Activated CD8-positive, alpha-beta T cell treated with anti-CD3 and anti-CD28 coated beads, Interleukin-2, amount 10 ng/mL, durations not matched to agents 7 days and 5 days (primary cell): ENCODE data around the gene KLF11. TPM values are rescaled to one million over a fixed set of nuclear protein-coding genes. Genes with fewer than 3 reads are reported as not detected.

Experiments
- ATAC-seq: fragments of 150-1000 bp; cut with Tn5 transposase; one replicate; pipeline ENCODE4 v1.10.0; 2021; ENCODE audit warnings: moderate library complexity
- CTCF ChIA-PET: fragments of 350-600 bp; sonication (Branson Sonifier 250); formaldehyde crosslinking; loops from one replicate; lab custom pipeline; 2021; ENCODE audit warnings: antibody characterized with exemption; lab: Charles Lee
- POLR2A ChIA-PET: fragments of 350-600 bp; sonication (Branson Sonifier 250); formaldehyde crosslinking; loops from one replicate; lab custom pipeline; 2021; ENCODE audit warnings: antibody characterized with exemption; lab: Charles Lee
- DNase-seq: peaks from one replicate; pipeline ENCODE4 v3.0.0-alpha.2; 2020
- H3K27ac Mint-ChIP-seq: one replicate; pipeline ENCODE4 v1.8.0; 2021; ENCODE audit warnings: mild to moderate bottlenecking, mixed read lengths
- H3K27me3 Mint-ChIP-seq: one replicate; pipeline ENCODE4 v1.8.0; 2021; ENCODE audit warnings: low read depth, mixed read lengths
- H3K36me3 Mint-ChIP-seq: one replicate; pipeline ENCODE4 v1.8.0; 2021; ENCODE audit warnings: low read depth, mixed read lengths
- H3K4me1 Mint-ChIP-seq: one replicate; pipeline ENCODE4 v1.8.0; 2021; ENCODE audit warnings: low read depth, mixed read lengths
- H3K4me3 Mint-ChIP-seq: one replicate; pipeline ENCODE4 v1.8.0; 2021; ENCODE audit warnings: mild to moderate bottlenecking, mixed read lengths
- H3K9me3 Mint-ChIP-seq: one replicate; pipeline ENCODE4 v1.8.0; 2022; ENCODE audit warnings: mixed read lengths; ENCODE audit not compliant: insufficient read depth
- total RNA-seq, 2 experiments: library from RNA; stranded (reverse); gene quantifications; one replicate each; pipeline ENCODE4 v1.2.3, GENCODE V29; 2021

The KLF11 gene
- total RNA-seq, result 1 to 10 TPM; 6.8 to 9.2 TPM

DNA sequence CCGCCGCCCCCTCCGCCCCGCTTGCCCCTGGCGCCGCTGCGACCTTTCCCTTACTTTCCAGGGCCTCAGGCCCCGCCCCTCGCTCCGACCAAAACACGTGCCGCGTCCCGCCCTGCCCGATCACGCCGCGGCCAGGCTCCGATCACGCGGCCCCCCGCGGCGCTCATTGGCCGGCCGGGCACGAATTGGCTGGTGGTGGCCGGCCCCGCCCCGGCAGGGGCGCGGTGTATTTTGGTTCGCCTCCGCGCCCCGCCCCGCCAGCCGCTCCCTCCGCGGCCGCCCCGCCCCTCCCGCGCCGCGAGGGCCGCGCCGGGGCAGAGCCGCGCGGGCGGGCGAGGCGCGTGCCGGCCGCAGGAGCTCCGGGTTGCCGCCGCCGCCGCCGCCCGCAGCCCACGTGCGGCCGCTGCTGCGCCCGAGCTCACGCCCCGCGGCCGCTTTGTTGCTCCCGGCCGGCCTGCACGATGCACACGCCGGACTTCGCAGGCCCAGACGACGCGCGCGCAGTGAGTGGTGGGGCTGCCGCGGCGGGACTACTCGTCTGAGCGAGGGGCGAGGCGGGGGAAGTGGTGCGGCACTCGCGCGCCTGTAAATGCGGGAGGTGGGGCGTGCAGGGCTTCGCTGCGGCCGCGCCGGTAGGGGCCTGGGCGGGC lies at the start of gene KLF11:
Gene KLF11, plus strand, starts transcription at position 295 of the 650 bp plus-strand sequence. Its CDS starts 167 bp downstream, at position 462.
- ChIA-PET POLR2A (interaction anchor here (1.2 to 4.0 kb wide), 3 partner anchors 12 to 200 kb away, joined by 3 to 17 read pairs (median 6); partner anchors contain the start of gene TAF1B), CTCF (interaction anchor here (1.8 to 9.8 kb wide), 3 partner anchors 16 to 229 kb away, joined by 4 to 205 read pairs (median 80); no protein-coding TSS in a partner anchor)
- ATAC-seq, result peak; percentile 71
- Mint-ChIP-seq H3K27me3 (peaks cover 28% of the 10 kb centered on the region), H3K4me1 (peaks cover 24% of the 10 kb centered on the region), H3K9me3 (no peaks in the 10 kb centered on the region), H3K36me3 (peaks cover 14% of the 10 kb centered on the region), H3K27ac (peak within 1 kb of the TSS; percentile 85), H3K4me3 (peak within 1 kb of the TSS; percentile 72)
- DNase-seq, result peak; percentile 79

DNA sequence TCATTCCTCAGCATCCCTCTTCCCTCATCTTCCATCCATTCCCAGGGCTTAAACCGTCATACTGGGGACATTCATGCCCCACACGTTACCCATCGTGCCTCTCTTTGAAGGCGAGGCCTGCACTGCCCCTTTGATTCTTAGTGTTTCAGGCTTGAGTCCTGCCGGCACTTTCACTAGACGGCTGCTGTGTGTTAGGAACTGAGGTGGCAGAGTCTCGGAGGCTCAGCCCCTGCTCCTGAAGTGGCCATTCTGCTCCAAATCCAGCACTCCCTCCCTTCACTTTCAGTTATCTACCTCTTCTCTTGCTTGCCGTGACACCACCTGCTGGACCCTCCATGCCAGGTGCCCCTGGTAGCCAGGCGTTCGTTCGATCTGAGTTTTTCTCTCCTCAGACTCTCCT lies 48.9 kb upstream of the KLF11 start:
- Mint-ChIP-seq H3K36me3 (no peaks in the 10 kb centered on the region), H3K27ac (no peak overlapping the region), H3K27me3 (no peaks in the 10 kb centered on the region), H3K9me3 (no peaks in the 10 kb centered on the region), H3K4me1 (no peaks in the 10 kb centered on the region), H3K4me3 (no peak overlapping the region)
- POLR2A ChIA-PET, result no interaction called here
- CTCF ChIA-PET, result no interaction called here
- DNase-seq (no peak), ATAC-seq (no peak)

DNA sequence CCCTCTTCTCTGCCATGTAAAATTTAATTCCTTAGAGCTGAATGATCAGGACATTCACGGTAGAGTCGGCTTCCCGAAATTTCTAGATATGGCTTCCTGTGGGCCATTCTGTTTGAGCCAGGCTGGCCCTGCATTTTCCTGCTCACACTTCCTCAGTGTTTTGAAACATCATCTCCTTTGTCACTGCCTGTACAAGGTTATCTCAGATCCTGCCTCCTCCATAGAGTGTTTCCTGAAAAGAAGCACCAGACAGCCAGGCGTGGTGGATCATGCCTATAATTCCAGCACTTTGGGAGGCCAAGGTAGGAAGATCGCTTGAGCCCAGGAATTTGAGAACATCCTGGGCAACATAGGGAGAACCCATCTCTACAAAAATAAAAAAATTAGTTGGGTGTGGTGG lies 48.3 kb upstream of the KLF11 start:
- POLR2A ChIA-PET, result interaction anchor here (1.2 kb wide), 1 partner anchor 10 kb away, joined by 3 read pairs; no protein-coding TSS in a partner anchor

DNA sequence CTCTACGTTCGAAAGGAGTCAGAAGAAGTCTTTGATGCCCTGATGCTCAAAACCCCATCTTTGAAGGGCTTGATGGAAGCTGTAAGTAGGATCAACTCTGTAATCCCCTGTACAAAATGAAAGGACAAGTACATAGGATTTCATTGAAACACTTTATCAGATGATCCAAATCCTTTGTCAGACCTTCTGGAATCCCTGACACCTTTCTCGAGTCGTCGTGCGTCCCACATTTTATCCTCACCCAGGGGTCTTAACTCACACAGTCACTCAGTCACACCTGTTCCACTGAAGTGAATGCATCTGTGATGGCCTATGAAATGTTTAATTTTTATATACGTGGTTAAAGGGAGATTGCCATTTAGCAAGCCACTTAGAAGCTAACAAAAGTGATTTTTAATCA lies 47.0 kb upstream of the KLF11 start:
- Mint-ChIP-seq H3K9me3 (no peaks in the 10 kb centered on the region), H3K27ac (no peak overlapping the region), H3K36me3 (no peaks in the 10 kb centered on the region), H3K27me3 (no peaks in the 10 kb centered on the region), H3K4me1 (no peaks in the 10 kb centered on the region), H3K4me3 (no peak overlapping the region)
- no peak for ATAC-seq
- DNase-seq, result no peak
- ChIA-PET POLR2A (interaction anchor here (1.2 kb wide), 1 partner anchor 12 kb away, joined by 3 read pairs; no protein-coding TSS in a partner anchor), CTCF (interaction anchor here (1.2 to 3.6 kb wide), 3 partner anchors 12 to 183 kb away, joined by 3 to 31 read pairs (median 5); no protein-coding TSS in a partner anchor)

More for the DNA sequence above, 48.3 kb upstream of the KLF11 start:
- Mint-ChIP-seq H3K9me3 (no peaks in the 10 kb centered on the region), H3K36me3 (no peaks in the 10 kb centered on the region), H3K4me3 (no peak overlapping the region), H3K27me3 (no peaks in the 10 kb centered on the region), H3K4me1 (no peaks in the 10 kb centered on the region), H3K27ac (no peak overlapping the region)
- ATAC-seq (no peak), DNase-seq (no peak)
- CTCF ChIA-PET, result interaction anchor here (2.1 to 3.6 kb wide), 2 partner anchors 11 to 181 kb away, joined by 5 to 31 read pairs; no protein-coding TSS in a partner anchor

DNA sequence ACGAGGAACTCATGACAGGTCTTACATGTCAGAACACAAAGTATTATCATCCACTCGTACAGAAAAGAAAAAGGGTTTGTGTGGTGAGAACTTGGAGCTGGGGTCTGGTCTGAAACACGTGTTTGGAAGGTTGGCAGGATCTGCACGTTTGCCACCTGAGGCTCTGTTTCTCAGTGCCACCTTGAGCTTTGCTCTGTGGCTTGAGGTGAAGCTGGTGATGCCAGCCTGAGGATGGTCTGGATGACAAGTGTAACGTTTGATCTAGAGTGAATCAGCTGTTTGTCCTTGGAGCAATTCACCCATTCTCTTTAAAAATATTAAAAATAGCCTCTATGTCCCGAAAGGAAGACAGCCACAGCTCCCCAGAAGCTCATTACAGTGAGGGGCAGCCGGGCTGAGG lies 45.4 kb upstream of the KLF11 start:
- DNase-seq, result no peak
- Mint-ChIP-seq H3K36me3 (no peaks in the 10 kb centered on the region), H3K27ac (no peak overlapping the region), H3K4me3 (no peak overlapping the region), H3K4me1 (no peaks in the 10 kb centered on the region), H3K9me3 (no peaks in the 10 kb centered on the region), H3K27me3 (no peaks in the 10 kb centered on the region)
- POLR2A ChIA-PET, result no interaction called here
- no peak for ATAC-seq
- CTCF ChIA-PET, result interaction anchor here (1.3 to 3.6 kb wide), 2 partner anchors 14 to 184 kb away, joined by 5 to 31 read pairs; no protein-coding TSS in a partner anchor

DNA sequence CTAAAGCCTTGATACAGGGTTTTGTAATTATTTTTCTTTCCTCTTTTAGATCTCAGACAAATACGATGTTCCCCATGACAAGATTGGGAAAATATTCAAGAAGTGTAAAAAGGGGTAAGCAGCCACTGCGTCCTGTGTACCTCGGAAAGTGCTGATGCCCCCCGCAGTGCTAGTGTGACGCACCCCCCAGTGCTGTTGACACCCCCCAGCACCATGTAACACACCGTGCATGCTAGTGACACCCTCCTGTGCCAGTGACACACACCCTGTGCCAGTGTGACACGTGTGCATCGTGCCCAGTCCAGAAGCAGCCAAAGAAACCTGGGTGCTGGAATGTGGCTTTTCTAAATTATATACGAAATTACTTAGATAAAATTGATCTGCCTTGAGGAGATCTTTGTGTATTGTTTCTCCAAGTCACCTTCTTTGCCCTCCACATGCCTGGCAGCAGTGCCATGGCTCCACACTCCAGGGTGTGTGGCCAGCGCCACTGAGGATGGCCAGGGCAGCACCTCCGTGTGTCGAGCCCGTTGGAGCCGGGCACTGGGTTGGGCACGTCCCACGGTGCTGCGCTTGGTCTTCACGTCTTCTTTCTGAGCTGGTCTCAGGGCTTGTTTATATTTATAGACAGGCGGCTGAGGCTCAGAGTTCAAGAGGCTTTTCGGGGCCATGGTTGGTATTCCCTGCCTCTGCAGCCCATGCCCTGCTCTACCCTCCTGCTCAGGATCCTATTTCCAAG lies 44.3 kb upstream of the KLF11 start:
- no peak overlapping the region for H3K27ac Mint-ChIP-seq
- H3K36me3 Mint-ChIP-seq, result no peaks in the 10 kb centered on the region
- ATAC-seq (no peak), DNase-seq (no peak)
- H3K4me1 Mint-ChIP-seq, result no peaks in the 10 kb centered on the region
- H3K9me3 Mint-ChIP-seq, result no peaks in the 10 kb centered on the region
- no peak overlapping the region for H3K4me3 Mint-ChIP-seq
- H3K27me3 Mint-ChIP-seq, result no peaks in the 10 kb centered on the region
- ChIA-PET POLR2A (no interaction called here), CTCF (interaction anchor here (1.7 kb wide), 1 partner anchor 15 kb away, joined by 12 read pairs; no protein-coding TSS in a partner anchor)

DNA sequence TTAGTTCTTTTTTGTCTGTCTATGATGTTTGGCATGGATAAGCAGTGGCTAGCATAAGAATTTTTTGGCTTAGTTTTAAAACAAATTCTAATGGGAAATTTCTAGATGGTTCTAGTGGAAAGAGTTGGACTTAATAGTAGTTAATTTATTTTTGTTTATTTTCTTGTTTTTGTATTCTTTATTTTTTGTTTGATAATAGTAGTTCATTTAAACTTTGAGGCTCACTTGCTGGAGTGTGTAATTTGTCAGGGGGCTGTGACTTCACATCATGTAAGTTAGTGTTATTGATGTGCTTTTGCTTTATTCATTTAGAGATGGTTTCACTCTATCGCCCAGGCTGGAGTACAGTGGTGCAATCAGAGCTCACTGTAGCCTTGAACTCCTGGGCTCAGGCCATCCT lies 43.7 kb upstream of the KLF11 start:
- no peaks in the 10 kb centered on the region for H3K36me3 Mint-ChIP-seq
- H3K9me3 Mint-ChIP-seq, result no peaks in the 10 kb centered on the region
- H3K4me1 Mint-ChIP-seq, result no peaks in the 10 kb centered on the region
- H3K27me3 Mint-ChIP-seq, result no peaks in the 10 kb centered on the region
- POLR2A ChIA-PET, result no interaction called here
- CTCF ChIA-PET, result interaction anchor here (1.7 kb wide), 1 partner anchor 16 kb away, joined by 12 read pairs; no protein-coding TSS in a partner anchor
- DNase-seq (no peak), ATAC-seq (no peak)
- H3K4me3 Mint-ChIP-seq, result no peak overlapping the region
- H3K27ac Mint-ChIP-seq, result no peak overlapping the region

DNA sequence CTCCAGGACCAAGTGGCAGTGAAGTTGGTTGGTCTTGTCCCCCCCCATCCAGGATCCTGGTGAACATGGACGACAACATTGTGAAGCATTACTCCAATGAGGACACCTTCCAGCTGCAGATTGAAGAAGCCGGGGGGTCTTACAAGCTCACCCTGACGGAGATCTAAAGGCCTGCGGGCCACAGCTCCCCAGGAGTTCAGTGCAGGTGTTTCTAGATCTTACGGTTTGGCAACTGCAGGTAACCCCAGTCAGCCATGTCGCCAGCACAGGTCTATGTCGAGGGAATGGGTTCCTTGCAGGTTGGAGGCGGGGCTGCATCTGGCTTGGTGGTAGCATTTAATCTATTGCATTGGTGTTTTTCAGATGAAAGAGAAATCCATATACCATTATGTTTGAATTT lies 42.8 kb upstream of the KLF11 start:
- no peak overlapping the region for H3K27ac Mint-ChIP-seq
- ATAC-seq (no peak), DNase-seq (no peak)
- no peaks in the 10 kb centered on the region for H3K4me1 Mint-ChIP-seq
- POLR2A ChIA-PET, result no interaction called here
- no peaks in the 10 kb centered on the region for H3K9me3 Mint-ChIP-seq
- no peak overlapping the region for H3K4me3 Mint-ChIP-seq
- H3K27me3 Mint-ChIP-seq, result peaks cover 2% of the 10 kb centered on the region
- H3K36me3 Mint-ChIP-seq, result no peaks in the 10 kb centered on the region
- CTCF ChIA-PET, result interaction anchor here (1.7 kb wide), 1 partner anchor 17 kb away, joined by 12 read pairs; no protein-coding TSS in a partner anchor

DNA sequence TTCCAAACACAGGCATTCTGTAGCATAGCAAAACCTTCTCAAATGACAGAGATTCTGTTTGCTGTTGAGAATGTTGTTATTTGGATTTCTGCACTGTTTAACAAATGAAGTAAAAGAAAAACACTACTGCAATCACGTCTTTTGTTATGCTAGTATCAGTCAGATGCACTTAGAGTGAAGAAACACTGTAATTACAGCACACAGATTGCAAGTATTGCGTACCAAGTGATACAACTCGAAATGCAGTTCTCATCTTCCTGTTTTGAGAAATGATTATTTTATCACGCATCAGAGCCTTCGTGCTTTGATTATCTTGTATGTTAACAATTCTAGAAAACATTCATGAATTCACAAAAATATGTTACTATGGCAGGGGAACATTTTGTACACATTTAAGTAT lies 41.8 kb upstream of the KLF11 start:
- CTCF ChIA-PET, result no interaction called here
- no peak for ATAC-seq
- H3K9me3 Mint-ChIP-seq, result no peaks in the 10 kb centered on the region
- H3K4me1 Mint-ChIP-seq, result no peaks in the 10 kb centered on the region
- H3K36me3 Mint-ChIP-seq, result no peaks in the 10 kb centered on the region
- no peak overlapping the region for H3K27ac Mint-ChIP-seq
- H3K4me3 Mint-ChIP-seq, result no peak overlapping the region
- POLR2A ChIA-PET, result no interaction called here
- DNase-seq, result no peak
- peaks cover 9% of the 10 kb centered on the region for H3K27me3 Mint-ChIP-seq

DNA sequence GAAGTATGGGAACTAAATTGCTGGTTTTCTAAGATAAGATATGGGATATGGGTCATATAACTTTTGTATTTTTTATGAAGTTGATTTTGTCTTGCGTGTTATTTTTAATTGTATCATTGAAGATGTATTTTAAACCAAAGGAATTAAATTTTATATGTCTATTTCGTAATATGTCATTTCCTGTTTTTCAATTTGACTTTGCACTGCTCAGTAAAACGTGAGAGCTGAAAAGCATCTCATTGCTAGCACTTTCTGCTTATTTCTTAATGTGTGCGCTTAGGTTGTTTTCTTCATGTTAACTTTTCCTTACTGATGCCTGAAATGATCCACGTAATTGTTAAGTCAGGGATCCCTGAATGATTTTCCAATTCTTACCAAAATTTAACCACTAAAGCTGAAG lies 41.2 kb upstream of the KLF11 start:
- H3K4me3 Mint-ChIP-seq, result no peak overlapping the region
- no peaks in the 10 kb centered on the region for H3K9me3 Mint-ChIP-seq
- H3K27me3 Mint-ChIP-seq, result peaks cover 14% of the 10 kb centered on the region
- H3K4me1 Mint-ChIP-seq, result no peaks in the 10 kb centered on the region
- ChIA-PET CTCF (interaction anchor here (1.7 kb wide), 1 partner anchor 18 kb away, joined by 5 read pairs; no protein-coding TSS in a partner anchor), POLR2A (no interaction called here)
- H3K27ac Mint-ChIP-seq, result no peak overlapping the region
- ATAC-seq (no peak), DNase-seq (no peak)
- no peaks in the 10 kb centered on the region for H3K36me3 Mint-ChIP-seq

DNA sequence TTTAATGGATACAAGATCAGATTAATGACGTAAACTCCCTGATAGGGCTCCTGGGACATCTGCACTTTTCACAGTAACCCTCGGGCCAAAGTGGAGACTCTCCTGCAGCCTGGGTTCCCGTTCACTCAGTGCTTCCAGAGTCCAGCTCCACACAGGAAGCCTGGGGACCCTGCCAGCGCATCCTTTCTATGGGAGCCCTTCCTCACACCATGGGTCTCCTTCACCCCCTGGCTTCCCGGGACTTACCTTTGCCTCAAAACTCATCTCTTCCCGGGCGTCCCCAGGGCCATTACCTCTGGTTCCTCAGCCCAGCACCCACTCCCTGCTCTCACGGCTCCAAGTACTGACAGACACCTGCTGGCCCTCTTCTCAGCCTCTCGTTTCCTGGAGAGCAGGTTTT lies 40.7 kb upstream of the KLF11 start:
- Mint-ChIP-seq H3K4me1 (no peaks in the 10 kb centered on the region), H3K4me3 (no peak overlapping the region), H3K27me3 (peaks cover 15% of the 10 kb centered on the region), H3K27ac (no peak overlapping the region), H3K9me3 (no peaks in the 10 kb centered on the region), H3K36me3 (no peaks in the 10 kb centered on the region)
- no peak for ATAC-seq
- ChIA-PET POLR2A (no interaction called here), CTCF (interaction anchor here (1.7 kb wide), 1 partner anchor 19 kb away, joined by 5 read pairs; no protein-coding TSS in a partner anchor)
- DNase-seq, result no peak
